Fibroblast of lung (primary cell): Measurements from ENCODE around the gene VAV2. TPM values are rescaled to one million over a fixed set of nuclear protein-coding genes. Genes with fewer than 3 reads are reported as not detected.

Experiments used
- DNase-seq, 2 donors: peaks; one replicate each; pipeline versions ENCODE4 v3.0.0 to v3.0.0-alpha.2; 2010; ENCODE audit warnings: low read depth in 2 of 2
- H2AFZ ChIP-seq: 2 replicates; pipeline ENCODE4 v1.5.1; 2012; ENCODE audit warnings: low read length, control low read depth, inconsistent platforms
- H3K27ac ChIP-seq: 2 replicates; pipeline ENCODE4 v1.5.1; 2011; ENCODE audit warnings: low read length, control low read depth; ENCODE audit not compliant: insufficient read depth
- H3K27me3 ChIP-seq: 2 replicates; pipeline ENCODE4 v1.5.1; 2011; ENCODE audit warnings: mild to moderate bottlenecking, low read length; ENCODE audit not compliant: control insufficient read depth, insufficient read depth
- H3K36me3 ChIP-seq: 2 replicates; pipeline ENCODE4 v1.5.1; 2011; ENCODE audit warnings: low read length; ENCODE audit not compliant: control insufficient read depth, insufficient read depth
- H3K4me1 ChIP-seq: 2 replicates; pipeline ENCODE4 v1.5.1; 2011; ENCODE audit warnings: low read length; ENCODE audit not compliant: control insufficient read depth, insufficient read depth; ENCODE audit errors: extremely low read depth
- H3K4me2 ChIP-seq: 2 replicates; pipeline ENCODE4 v1.5.1; 2011; ENCODE audit warnings: low read length, control low read depth; ENCODE audit not compliant: insufficient read depth; ENCODE audit errors: extremely low read depth
- H3K4me3 ChIP-seq, 4 experiments: fragments of 200-600 bp in 1 of 4; sonication (generic) in 1 of 4; replicated peaks in 1 of 4; 2 replicates each; pipeline ENCODE4 v1.5.1; 2011 to 2016; ENCODE audit warnings: low read length in 4 of 4, low read depth in 3 of 4, mild to moderate bottlenecking in 3 of 4, control low read depth in 2 of 4, inconsistent platforms in 1 of 4, mixed read lengths in 1 of 4; ENCODE audit not compliant: insufficient read depth in 1 of 4; ENCODE audit errors: control extremely low read depth in 1 of 4
- H3K79me2 ChIP-seq: 2 replicates; pipeline ENCODE4 v1.5.1; 2012; ENCODE audit warnings: mild to moderate bottlenecking, low read length, inconsistent platforms; ENCODE audit not compliant: control insufficient read depth, insufficient read depth
- H3K9ac ChIP-seq: 2 replicates; pipeline ENCODE4 v1.5.1; 2011; ENCODE audit warnings: mild to moderate bottlenecking, low read length, control low read depth; ENCODE audit not compliant: insufficient read depth
- H3K9me3 ChIP-seq: 2 replicates; pipeline ENCODE4 v1.5.1; 2012; ENCODE audit warnings: low read depth, low read length; ENCODE audit not compliant: control insufficient read depth, insufficient read depth
- H4K20me1 ChIP-seq: 2 replicates; pipeline ENCODE4 v1.5.1; 2011; ENCODE audit warnings: low read length; ENCODE audit not compliant: control insufficient read depth, insufficient read depth; ENCODE audit errors: extremely low read depth
- CTCF ChIP-seq, 2 donors: IDR thresholded peaks in 1 of 2; conservative IDR thresholded peaks in 1 of 2; 1 replicate in 1 of 2; 2 replicates in 1 of 2; pipeline ENCODE4 v1.5.1; 2011 to 2012; ENCODE audit warnings: low read length in 2 of 2, control low read depth in 1 of 2, inconsistent platforms in 1 of 2, low read depth in 1 of 2, mild to moderate bottlenecking in 1 of 2
- EZH2 ChIP-seq: IDR thresholded peaks from 2 replicates; pipeline ENCODE4 v1.5.1; 2012; ENCODE audit warnings: low read length, control low read depth, mild to moderate bottlenecking; ENCODE audit errors: missing control alignments
- polyA plus RNA-seq, 2 donors: library from polyadenylated mRNA; depleted of rRNA in 1 of 2; stranded (reverse) in 1 of 2; unstranded in 1 of 2; fragments of >200 nt; gene quantifications; 2 replicates each; pipeline ENCODE4 v1.2.1, GENCODE V29; 2011 to 2012; ENCODE audit warnings: missing spikeins in 1 of 2
- total RNA-seq: library from RNA; depleted of rRNA; stranded (reverse); fragments of >200 nt; gene quantifications from 2 replicates; pipeline ENCODE4 v1.2.1, GENCODE V29; 2014

VAV2 gene
- total and polyA plus RNA-seq, 2 donors (not counting 1 experiment from before 2014, with no cell fraction given): 13.7 to 17.7 TPM

- Histone ChIP-seq H3K4me3 (no peak overlapping the region), H3K36me3 (no peaks in the 10 kb centered on the region), H2AFZ (no peak overlapping the region), H3K4me1 (no peaks in the 10 kb centered on the region), H3K27ac (no peak overlapping the region), H3K4me2 (no peak overlapping the region), H3K9ac (no peak overlapping the region), H4K20me1 (no peaks in the 10 kb centered on the region), H3K27me3 (no peaks in the 10 kb centered on the region), H3K9me3 (no peaks in the 10 kb centered on the region), H3K79me2 (no peaks in the 10 kb centered on the region)
- TF ChIP-seq EZH2 (no peak), CTCF (conservative IDR thresholded peaks at IDR 0.05 in 1 of 2, IDR thresholded peaks at IDR 0.05 in 1 of 2; ENCODE audit: low read depth in 1 of 2, low read length in 2 of 2) (no peak)
- no peak for DNase-seq
Observed at GRCh38 chr9:134004131-134004873, 12.2 kb upstream of the VAV2 start.

- H3K27me3 ChIP-seq: no peaks in the 10 kb centered on the region
- H3K4me3 ChIP-seq: no peak overlapping the region
- no peak overlapping the region for H2AFZ ChIP-seq
- no peaks in the 10 kb centered on the region for H3K9me3 ChIP-seq
- H3K4me2 ChIP-seq: no peak overlapping the region
- H3K9ac ChIP-seq: no peak overlapping the region
- no peak for TF ChIP-seq CTCF (conservative IDR thresholded peaks at IDR 0.05 in 1 of 2, IDR thresholded peaks at IDR 0.05 in 1 of 2; ENCODE audit: low read depth in 1 of 2, low read length in 2 of 2)
- TF ChIP-seq EZH2: no peak
- no peaks in the 10 kb centered on the region for H3K36me3 ChIP-seq
- no peaks in the 10 kb centered on the region for H3K4me1 ChIP-seq
- DNase-seq: no peak
- H4K20me1 ChIP-seq: no peaks in the 10 kb centered on the region
- H3K79me2 ChIP-seq: no peaks in the 10 kb centered on the region
- no peak overlapping the region for H3K27ac ChIP-seq
Observed at GRCh38 chr9:134003237-134003636, 11.1 kb upstream of the VAV2 start.

- TF ChIP-seq EZH2 (no peak), CTCF (conservative IDR thresholded peaks at IDR 0.05 in 1 of 2, IDR thresholded peaks at IDR 0.05 in 1 of 2; ENCODE audit: low read depth in 1 of 2, low read length in 2 of 2) (no peak)
- H3K9ac ChIP-seq: no peak overlapping the region
Observed at GRCh38 chr9:134002796-134003195, 10.7 kb upstream of the VAV2 start.

More at GRCh38 chr9:134002796-134003195, 10.7 kb upstream of the VAV2 start:
- Histone ChIP-seq H2AFZ (no peak overlapping the region), H3K4me3 (no peak overlapping the region), H3K4me2 (no peak overlapping the region), H3K79me2 (no peaks in the 10 kb centered on the region), H3K27me3 (no peaks in the 10 kb centered on the region), H3K4me1 (no peaks in the 10 kb centered on the region), H3K27ac (no peak overlapping the region), H3K36me3 (no peaks in the 10 kb centered on the region), H3K9me3 (no peaks in the 10 kb centered on the region), H4K20me1 (no peaks in the 10 kb centered on the region)
- DNase-seq: no peak
